ENCODE data around the gene SIX5.
"Not testable (repeated sequence)": the region's sequence is repeated elsewhere in the genome, so short reads cannot be mapped to it uniquely, and the experiment has no call there.

The SIX5 gene

DNA sequence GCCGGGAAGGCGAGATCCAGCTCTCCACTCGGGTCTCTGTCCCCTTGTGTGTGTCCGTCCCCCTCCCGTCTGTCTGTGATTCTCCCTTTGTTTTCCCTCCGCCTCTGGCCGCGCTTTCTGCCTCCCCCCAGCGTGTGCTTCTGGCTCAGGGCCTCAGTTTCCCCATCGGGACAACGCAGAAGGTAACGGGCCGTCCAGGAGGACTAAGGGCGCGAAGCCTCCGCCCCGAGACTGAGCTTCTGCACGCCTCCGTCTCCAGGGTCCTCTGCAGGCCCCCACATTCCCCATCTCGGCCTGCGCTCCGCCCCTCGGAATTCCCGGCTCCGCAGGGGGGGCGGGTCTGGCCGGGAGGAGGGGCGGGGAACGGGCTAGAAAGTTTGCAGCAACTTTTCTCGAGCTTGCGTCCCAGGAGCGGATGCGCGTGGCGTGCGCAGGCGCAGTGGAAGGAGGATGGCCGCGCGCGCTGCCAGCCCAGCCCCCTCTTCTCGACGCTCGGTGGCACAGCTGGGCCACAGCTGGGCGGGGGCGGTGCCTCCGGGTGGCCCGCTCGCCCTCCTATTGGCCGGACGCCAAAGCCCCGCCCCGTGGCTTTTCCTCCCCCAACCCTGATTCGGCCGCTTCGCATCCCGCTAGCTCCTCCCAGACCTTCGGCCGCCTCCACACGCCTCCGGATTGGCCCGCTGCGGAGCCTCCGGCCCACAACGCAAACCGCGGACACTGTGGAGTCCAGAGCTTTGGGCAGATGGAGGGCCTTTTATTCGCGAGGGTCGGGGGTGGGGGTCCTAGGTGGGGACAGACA is at the start of gene SIX5:
TSS of gene SIX5 (minus strand) at position 269 of the 799 bp plus-strand sequence. CDS start 408 bp downstream, outside the sequence.
- DNase-seq, result peak; percentile 82

DNA sequence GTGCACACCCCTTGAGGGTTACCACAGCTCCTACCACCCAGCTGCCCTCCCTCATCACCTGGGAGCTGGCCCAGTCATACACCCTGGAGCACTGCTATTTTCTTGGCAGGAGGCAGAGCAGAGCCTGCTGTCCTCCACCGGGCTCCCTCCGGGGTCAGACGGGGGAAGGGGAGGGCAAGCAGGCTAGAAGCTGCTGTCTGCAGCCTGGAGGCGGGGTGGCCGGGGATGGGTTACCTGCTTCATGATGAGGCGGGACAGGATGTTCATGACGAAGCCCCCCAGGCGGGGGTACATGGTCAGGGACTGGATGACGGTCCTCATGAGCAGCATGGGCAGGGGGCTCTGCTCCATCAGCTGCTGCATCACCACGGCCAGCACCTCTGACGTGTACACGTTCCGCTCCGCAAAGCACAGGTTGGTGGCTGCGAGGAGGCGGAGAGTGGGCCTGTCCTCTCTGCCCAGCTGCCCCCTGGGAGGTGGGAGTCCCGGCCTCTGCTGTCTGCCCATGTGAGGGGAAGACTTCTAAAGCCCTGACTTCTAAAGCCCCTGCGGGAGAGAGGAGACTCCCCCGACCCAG is 48.8 kb upstream of the SIX5 start:
- no peak for DNase-seq

DNA sequence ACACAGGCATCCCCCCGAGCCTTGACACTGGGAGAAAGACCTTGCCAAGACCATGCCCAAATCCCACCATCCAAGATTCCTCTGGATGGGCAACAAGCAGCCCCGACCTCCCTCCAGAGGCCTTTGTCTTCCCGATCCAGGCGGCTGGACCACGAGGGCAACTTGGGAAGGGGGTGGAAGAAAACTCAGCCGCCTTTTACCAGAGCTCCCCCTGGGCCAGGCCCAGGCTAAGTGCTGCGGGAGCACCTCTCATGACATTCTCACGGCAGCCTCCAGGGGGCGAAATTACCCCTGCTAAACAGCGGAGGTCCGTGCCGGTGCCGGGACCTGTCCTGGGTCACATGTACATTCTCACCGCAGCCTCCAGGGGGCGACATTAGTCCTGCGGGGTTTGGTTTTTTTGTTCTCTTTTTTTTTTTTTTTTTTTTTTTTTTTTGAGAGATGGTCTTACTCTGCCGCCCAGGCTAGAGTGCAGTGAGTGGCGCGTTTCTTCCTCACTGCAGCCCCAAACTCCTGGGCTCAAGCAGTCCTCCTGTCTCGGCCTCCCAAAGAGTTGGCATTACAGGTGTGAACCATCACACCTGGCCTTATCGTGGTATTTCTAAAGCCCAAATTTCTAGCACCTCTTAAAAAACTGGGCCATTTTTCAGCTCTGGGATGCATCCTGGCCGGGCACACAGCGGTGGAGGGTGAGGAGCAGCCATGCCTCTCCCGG is 48.1 kb upstream of the SIX5 start:
- DNase-seq, result peak; percentile 96

DNA sequence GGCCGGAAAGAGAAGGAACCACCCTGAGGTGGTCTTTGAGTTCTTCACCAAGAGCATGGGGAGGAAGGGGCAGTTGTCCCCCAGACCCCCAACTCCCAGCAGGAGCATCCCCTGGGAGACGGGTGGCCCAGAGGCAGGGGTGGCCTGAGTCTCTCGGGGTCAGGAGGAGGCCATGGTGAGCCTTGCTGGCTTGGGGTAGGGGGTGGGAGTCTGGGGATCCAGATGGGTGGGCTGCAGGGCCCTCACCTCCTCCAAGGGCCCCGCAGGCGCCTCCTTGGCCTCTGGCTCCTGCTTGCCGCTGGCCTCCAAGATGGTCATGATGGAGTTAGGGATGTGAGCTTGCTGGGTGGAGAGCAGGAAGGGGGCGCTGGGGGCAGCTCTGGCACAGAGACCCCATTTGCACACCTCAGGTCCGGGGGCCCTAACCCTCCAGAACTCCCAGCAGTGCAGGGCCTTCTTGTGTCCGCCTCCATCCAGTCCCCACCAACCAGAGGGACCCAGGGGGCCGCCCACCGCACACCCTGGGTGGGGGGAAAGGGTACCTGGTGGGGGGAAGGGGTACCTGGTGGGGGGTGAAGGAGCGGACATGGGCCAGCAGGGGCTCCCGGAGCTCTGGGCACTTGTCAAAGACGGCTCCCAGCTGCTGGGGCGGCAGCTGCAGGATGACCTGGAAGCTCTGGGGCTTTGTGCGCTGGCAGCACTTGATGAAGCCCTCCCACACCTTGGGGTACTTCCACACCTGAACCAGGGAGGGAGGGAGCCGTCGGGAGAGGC is 47.4 kb upstream of the SIX5 start:
- no peak for DNase-seq

DNA sequence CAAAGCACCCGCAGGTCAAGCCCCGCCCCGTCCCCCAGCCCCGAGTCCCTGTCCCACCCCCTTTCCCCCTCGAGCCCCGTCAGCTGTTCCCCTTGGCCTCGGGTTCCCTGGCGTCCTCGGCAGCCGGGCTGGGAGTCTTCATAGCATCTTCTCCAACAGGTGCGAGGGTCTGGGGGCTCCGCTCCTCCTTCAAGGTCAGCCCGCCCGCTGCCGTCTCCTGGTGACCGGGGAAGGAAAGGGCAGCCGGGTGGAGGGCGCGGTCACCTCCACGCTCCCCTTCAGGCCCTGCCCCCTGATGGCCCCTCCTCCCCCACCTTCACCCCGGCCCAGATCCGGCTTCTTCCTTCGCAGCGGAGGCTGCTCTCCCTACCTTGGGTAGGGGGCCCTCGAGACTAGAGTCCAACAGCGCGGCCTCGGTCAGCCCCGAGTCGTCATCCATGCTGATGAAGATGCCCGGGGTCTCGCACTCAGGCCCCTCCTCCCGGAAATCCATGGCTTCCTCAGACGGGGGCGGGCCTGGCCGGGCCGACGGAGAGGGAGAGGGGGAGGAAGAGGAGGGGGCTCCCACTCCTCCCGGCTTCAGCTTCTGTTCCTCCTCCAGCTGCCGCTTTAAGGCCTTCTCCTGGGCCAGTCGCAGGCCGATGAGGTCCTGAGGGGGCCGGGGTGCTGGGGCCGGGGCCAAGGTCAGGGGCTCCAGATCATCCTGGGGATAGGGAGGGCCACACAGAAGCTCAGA is 46.6 kb upstream of the SIX5 start:
- DNase-seq, result no peak

DNA sequence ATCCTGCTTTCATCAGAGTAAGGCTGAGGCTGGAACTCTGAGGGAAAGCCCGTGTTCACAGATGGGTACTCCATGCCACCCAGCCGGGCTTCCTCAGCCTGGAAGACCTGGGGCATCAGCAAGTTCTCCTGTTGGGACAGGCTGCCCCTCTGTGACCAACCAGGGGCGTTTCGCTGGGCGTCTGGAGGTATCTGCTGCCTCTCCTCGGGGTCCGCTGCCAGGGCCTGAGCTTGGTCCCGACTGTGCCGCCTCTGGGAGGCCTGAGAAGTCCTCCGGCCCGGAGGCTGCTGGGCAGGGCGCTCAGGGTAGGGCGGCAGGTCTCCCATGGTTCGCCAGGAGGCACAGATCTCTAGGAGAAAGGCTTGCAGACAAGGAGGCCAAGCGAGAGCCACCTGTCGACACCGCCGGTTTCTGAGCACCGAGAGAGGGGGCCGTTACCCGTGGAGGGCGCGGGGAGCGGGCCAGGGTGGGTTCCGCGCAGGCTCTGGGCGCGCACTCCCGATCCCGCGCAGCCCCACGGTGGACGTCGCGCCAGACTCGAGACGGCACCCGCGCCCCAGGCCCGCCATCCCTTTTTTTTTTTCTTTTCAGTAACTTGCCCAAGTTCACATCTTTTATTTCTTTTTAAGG is 45.9 kb upstream of the SIX5 start, which contains the start of gene RSPH6A:
TSS of gene RSPH6A (minus strand) at position 458 of the 630 bp plus-strand sequence. CDS start at position 326, 132 bp downstream.
- DNase-seq, result no peak

DNA sequence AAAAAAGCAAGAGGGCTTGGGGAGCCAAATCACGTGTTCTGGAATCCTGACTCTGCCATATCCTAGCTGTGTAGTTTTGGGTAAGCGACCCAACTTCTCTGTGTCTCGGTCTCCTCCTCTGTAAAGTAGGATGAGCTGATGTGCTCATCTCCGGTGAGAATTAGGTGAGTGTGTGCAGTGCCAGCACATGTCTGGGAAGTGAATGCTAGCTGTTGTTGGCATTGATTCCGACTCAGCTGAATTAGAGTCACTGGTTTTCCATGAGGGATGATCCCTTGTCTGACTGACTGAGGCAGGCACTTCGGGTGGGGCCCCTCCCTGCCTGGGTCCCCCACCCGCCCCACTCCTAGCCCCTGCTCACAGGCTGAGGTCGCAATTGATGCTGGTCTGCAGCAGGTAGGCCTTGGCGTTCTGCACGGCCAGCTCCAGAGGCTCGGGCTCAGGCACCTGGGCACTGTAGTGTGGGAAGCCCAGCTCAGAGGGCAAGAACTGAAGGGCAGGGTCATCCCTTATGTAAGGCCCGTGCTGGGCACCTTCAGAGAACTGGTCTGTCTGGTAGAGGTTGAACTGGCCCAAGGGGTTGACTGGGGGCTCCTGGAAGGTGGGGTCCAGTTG is 45.2 kb upstream of the SIX5 start:
- no peak for DNase-seq

DNA sequence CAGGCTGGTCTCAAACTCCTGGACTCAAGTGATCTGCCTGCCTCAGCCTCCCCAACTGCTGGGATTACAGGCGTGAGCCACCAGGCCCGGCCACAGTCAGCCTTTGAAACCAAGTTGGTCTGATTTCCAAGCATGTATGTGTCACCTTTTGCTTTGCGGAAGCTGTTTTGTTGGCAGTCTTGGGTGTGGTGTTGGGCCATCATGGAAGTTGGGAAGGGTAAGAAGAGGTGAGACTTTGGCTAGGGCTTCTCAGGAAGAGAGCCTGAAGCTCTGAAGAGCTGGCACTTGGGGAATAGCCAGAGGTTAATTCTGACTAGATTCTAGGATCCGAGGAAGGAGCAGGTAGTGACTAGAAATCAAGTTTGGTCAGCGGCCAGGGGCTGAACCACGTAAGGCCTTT is 43.2 kb upstream of the SIX5 start:
- DNase-seq, result no peak

DNA sequence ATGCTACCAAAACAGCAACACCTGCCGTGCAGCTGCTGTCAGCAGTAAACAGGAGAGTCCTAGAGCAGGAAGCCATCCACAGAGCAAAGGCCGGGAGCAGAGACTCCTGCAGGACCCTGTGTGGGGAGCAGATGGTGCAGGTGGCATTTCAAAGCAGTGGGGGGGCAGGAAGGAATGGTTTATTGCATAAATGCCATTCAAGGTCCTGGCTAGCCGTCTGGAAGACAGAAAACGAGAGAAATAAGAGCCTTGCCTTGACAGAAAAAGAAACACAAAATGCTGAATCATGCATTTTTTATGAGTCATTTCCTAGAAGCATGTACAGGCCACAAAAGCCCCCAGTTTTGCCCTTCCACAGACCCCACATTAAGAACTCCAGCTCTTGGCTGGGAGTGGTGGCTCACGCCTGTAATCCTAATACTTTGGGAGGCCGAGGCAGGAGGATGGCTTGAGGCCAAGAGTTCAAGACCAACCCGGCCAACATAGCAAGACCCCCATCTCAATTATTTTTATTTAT is 40.6 kb upstream of the SIX5 start:
- DNase-seq, result no peak

DNA sequence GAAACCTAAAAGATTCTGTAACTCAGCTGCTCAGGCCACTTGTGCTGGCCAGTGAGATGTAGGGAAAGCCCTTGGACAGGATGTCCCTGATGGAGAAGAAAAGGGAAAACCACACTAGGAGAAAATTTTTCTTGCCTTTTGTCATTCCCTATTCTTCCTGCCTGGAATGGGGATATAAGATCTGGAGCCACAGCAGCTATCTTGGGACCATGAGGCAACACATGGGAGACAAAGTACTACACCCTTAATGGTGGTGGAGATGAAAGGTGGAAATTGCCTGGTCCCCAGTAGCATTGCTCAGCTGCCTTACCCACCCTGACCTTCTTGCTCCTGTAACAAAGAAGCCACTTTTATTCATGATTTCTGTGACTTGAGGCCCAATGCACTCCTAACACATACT is 36.7 kb upstream of the SIX5 start:
- no peak for DNase-seq

DNA sequence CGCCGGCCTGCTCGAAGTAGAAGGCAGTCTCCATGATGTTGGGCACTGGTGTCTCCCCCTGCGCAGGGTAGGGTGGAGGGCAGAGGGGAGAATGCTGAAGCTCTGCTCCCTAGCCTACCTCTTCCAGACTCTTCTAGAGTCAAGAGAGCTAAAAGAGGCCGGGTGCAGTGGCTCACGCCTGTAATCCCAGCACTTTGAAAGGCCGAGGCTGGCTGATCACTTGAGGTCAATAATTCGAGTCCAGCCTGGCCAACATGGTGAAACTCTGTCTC is 35.8 kb upstream of the SIX5 start:
- DNase-seq, result no peak

DNA sequence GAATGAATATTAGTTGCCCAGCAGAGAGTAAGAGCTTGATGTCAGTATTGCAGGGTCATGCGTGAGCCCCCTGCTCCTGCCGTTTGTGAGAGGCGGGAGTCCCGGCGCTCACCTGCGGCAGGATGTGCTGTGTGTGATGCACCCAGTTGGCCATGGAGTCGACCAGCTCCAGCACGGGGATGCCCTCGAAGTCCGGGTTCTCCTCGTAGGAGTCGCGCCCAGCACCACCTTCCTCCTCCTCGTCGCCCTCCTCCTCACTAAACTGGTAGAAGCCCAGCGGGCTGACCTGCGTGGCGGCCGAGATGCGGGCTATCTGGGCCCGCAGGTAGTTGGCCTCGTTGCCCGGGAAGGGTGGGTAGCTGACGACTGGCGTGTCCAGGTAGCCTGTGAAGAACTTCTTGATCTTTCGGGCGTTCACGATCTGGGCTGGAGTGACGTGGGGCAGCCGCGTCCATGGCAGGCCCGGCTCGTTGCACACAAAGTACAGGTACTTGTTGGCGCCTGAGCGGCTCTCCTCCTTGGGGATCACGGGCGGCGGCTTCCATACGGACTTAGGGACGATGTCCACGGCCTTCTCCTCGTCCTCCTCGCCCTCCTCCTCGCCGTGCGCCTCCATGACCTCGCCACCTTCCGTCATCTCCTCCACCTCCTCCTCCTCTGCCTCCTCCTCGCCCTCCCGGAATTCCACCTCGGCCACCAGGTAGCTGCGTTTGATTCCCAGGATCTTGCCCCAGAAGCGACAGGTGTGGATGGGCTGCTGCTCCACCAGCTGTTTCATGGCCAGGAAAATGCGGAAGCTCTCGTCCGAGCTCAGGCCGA is 35.3 kb upstream of the SIX5 start:
- DNase-seq, result no peak

DNA sequence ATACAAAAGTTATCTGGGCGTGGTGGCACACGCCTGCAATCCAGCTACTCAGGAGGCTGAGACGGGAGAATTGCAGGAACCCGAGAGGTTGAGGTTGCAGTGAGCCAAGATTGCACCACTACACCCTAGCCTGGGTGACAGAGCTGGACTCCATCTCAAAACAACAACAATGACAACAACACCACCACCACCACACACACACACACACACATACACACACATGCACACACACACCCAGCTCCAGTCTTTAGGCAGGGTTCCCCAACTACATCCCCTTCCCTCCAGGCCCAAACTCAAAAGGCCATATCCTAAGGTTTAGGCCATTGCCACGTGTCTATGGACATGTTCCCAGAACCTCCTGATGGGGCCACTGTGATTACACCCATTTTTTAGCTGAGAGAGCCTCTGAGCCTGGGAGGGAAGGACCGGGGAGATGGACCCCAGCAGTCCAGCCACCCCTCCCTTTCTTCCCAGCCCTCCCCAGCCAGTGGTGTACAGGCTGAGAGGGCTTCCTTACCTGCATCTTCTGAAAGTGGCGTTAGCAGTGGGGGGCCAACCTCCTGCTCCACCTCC is 32.6 kb upstream of the SIX5 start:
- no peak for DNase-seq

DNA sequence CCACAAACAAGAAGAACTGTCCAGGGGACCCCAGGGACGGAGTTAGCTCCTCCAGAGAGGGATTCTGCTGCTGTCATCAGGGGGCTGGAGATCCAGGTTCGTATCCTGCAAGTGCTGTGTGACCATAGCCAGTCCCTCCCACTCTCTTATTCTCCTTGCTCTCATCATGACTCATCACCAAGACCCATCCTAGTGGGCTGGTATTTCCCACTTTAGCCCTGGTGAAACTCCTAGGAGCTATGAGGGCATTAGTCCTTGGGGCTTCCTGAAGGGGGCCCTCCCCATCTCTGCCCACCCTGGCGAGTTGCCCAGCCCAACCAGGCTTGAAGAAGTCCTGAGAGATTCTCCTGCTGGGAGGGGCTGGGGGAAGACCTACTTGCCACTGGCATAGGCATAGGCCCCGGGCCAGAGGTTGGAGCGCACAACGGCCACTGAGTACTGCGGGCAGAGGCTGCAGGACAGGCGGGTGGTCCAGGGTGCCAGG is 31.1 kb upstream of the SIX5 start:
- DNase-seq, result no peak

DNA sequence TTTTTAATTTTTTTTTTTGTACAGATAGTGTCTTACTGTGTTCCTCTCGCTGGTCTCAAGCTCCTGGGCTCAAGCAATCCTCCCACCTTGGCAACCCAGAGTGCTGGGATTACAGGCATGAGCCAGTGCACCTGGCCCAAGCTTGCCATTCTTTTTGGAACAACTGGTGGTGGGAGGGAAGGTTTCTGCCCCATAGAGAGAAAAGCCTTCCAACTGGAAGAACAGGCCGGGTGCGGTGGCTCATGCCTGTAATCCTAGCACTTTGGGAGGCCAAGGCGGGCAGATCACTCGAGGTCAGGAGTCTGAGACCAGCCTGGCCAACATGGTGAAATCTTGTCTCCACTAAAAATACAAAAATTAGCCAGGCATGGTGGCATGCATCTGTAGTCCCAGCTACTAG is 30.5 kb upstream of the SIX5 start:
- DNase-seq, result not testable (repeated sequence)

DNA sequence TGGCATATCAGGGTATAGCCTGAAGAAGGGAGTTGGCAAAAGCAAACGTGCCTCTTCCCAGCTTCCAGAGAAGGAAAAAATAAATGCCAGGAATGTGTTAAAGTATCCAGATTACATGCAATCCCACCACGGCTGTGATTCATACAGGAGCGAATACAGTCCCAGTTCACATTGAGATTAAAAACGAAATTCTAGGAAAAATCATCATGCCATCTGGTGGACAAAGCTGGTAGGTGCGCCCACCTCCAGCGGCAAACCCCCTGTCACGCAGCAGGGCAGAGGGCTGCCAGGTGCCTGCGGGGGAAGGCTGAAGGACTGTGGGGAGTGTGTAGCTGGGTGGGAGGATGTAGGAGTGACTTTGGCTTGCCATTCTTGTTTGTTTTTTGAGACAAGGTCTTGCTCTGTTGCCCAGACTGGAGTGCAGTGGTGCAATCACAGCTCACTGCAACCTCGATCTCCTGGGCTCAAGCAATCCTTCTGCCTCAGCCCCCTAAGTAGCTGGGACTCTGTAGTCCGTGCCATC is 30.0 kb upstream of the SIX5 start:
- peak; percentile 56 for DNase-seq

DNA sequence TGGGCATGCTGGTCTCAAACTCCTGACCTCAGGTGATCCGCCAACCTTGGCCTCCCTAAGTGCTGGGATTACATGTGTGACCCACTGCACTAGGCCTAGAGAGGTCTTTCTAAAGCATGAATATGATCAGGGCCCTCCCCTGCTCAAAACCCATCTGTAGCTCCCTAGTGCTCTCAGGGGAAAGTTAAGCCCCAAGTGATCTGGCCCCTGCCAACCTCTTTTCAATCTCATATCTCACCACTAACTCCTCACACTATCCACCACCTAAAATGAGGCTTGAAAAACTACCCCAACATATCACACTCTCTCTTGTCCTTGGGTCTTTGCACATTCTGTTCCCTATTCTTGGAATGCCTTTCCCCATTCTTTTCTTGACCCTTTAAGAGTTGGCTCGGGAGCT is 25.6 kb upstream of the SIX5 start:
- no peak for DNase-seq

DNA sequence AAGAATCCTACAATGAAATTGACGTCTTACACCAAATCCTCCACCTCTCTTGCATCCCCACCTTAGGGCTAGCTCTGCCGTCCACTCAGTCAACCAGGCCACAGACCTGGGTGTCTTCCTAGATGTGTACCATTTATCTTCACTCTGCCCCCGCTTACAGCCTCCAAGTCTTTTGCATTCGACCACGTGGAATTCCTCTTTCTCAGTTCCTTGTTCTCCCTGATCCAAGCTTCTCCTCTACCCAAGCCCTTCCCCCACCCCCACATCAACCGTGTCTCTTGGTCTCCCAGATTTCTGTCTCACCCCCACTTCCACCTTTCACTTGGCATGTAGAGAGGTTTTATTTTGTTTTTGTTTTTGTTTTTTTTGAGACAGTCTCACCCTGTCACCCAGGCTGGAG is 24.8 kb upstream of the SIX5 start:
- no peak for DNase-seq

DNA sequence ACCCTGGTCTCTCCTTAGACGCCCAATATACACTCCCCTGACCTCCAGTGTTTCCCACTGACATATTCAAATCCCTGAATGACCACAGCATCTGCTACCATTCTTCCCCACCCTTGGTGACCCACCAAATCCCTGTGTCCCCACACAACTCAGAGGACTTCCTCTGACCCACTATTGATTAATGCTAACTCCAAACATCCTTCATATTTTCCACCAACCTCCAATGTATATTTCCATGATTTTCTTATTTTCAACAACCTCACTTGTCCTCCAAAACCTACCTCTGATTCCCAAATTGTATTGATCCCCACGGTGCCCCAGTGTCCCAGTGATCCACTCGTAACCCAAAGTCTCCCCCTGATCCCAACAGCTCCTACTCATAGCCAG is 24.1 kb upstream of the SIX5 start:
- DNase-seq, result no peak
